Right ventricle myocardium inferior (tissue), 1 donor: ENCODE data around the gene ZNF282. TPM values are rescaled to one million over a fixed set of nuclear protein-coding genes. Genes with fewer than 3 reads are reported as not detected.
A peak's percentile ranks its signal among the peaks of the same experiment; 100 is the strongest.

Experiments used
- ATAC-seq: fragments of 200-7000 bp; cut with Tn5 transposase; one replicate; pipeline ENCODE4 v1.9.1; 2020; ENCODE audit warnings: mild to moderate bottlenecking, moderate library complexity
- DNase-seq: peaks from one replicate; pipeline ENCODE4 v3.0.0; 2021; ENCODE audit errors: missing footprints
- intact Hi-C: fragments of 100-400 bp; cut with DNase I; formaldehyde crosslinking; loops from one replicate; pipeline ENCODE4 v1.11.0; 2022
- long read RNA-seq: library from polyadenylated mRNA; unstranded; transcript quantifications from one replicate; pipeline ENCODE4 v2.0.0, GENCODE V29; 2021
- total RNA-seq: library from RNA; stranded (reverse); fragmentation: NEBNext Ultra II Directional; extraction: Animal tissue kit (Norgen Biotek cat#: 25700); gene quantifications from one replicate; pipeline ENCODE4 v1.2.1, GENCODE V29; 2021
- donor health status: DM: no; HTN: yes; CAD: no; lungs with severe emphysema.

Gene ZNF282
- total RNA-seq: 13.2 TPM
- long read RNA-seq, partial matches to known transcripts: 0 of 5 reads
- long read RNA-seq, other reads (novel, unspliced or antisense): 4 of 5 reads

DNA sequence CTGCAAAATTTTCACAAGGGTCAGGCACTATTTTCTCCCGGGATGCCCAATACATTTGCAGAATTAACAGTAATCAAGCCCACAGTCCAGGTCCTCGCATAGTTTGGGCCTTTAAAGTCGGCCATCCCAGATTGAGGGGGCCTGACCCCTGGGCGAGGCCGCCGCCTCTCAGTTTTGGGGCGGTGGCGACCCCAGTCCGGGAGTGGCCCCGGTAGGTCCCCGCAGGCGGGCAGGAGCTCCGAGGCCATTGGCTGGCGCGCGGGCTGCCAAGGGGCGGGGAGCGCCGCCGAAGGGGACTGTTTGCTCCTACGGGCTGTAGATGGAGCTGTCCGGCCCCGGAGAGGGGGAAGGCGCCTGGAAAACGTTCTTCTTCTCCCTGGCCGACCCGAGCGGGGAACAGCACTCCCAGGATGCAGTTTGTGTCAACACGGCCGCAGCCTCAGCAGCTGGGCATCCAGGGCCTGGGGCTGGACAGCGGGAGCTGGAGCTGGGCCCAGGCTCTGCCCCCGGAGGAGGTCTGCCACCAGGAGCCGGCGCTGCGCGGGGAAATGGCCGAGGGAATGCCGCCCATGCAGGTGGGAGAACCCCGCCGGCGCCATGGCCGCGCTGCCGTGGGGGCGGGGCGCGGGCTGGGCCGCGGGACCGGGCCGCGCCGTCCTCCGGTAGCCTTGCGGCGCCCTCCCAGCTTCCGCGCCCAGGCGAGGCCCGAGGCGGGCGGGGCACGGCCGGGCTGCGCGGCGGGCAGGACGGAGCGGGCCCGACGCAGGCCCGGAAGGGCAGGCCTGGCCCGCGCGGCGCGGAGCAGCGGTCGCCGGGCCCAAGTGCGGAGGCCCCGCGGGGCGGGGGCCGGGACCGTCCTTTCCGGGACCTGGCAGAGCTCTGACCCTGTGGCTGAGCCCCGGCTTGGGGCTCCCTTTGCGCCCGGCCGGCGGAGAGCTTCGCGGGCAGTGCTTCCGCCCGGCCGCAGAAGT lies at the start of gene ZNF282:
ZNF282 (plus strand) TSS at position 367 of the 971 bp plus-strand sequence; CDS start at position 411, 44 bp downstream.
- intact Hi-C loops: loop anchor here (5.0 kb wide), 2 partner anchors 42 to 48 kb away; partner anchors contain the start of genes ZNF212 and ZNF398
- DNase-seq: peak; percentile 94
- peak; percentile 98 for ATAC-seq

- DNase-seq (peak; percentile 89), ATAC-seq (peak; percentile 93)
- intact Hi-C loops: loop anchor here (1.0 to 5.0 kb wide), 2 partner anchors 21 to 50 kb away; partner anchors contain the start of genes ZNF282 and ZNF425
These were observed 48.1 kb upstream of the ZNF282 start, which contains the start of gene ZNF398 for GRCh38 chr7:149147072-149147751. TSS of gene ZNF398 (plus strand) at chr7:149147453. CDS start at chr7:149147743, 290 bp downstream.

GRCh38 chr7:149147752-149148653 lies 47.3 kb upstream of the ZNF282 start:
- DNase-seq (peak; percentile 82), ATAC-seq (peak; percentile 58)
- intact Hi-C loops: loop anchor here (1.0 to 5.0 kb wide), 2 partner anchors 22 to 49 kb away; partner anchors contain the start of genes ZNF282 and ZNF425

GRCh38 chr7:149150981-149151380 lies 44.4 kb upstream of the ZNF282 start:
- DNase-seq (no peak), ATAC-seq (no peak)
- intact Hi-C loops: no loop called here

GRCh38 chr7:149153346-149153745 lies 42.0 kb upstream of the ZNF282 start:
- ATAC-seq: no peak
- DNase-seq: no peak
- intact Hi-C loops: no loop called here

GRCh38 chr7:149154056-149154455 lies 41.3 kb upstream of the ZNF282 start:
- ATAC-seq (no peak), DNase-seq (no peak)
- intact Hi-C loops: no loop called here

DNA sequence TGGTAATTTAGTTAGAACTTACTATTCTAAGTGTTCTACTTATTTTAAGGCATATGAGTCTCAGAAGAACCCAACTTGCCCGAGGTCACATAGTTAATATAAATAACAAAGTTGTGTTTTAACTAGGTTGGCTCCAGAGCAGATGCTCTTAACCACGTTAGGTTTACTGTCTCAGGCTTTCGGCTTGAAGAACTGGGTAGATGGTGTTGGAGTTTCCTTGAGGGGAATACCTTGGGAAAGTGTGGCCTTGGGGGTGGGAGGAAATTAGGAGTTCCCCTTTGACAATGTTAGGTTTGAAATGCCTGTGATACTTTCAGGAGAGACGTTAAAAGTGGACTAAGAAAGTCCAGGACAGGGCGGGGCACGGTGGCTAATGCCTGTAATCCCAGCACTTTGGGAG lies 38.4 kb upstream of the ZNF282 start:
- no peak for ATAC-seq
- no peak for DNase-seq
- intact Hi-C loops: no loop called here

DNA sequence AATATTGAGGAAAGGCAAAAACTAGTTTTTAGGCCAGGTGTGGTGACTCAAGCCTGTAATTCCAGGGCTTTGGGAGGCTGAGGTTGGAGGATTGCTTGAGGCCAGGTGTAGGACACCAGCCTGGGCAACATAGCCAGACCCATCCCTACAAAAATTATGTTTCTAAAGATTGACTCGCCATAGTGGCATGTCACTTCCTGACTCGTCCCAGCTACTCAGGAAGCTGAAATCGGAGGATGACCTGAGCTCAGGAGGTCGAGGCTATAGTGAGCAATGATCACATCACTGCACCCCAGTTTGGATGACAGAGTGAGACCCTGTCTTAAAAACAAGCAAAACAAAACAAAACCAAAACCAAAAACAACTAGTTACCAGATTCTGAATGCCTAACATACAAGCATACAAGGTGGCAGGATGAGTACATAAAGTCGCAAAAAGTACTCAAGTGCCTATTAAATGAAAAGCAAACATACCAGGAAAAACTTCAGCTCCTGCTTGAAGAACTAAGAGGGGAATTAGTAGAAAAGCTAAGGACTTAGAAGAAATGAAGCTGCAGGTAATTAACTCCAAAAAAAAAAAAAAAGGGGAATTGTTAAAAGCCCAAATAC lies 34.0 kb upstream of the ZNF282 start:
- no peak for DNase-seq
- intact Hi-C loops: no loop called here
- no peak for ATAC-seq

GRCh38 chr7:149166142-149166541 lies 29.2 kb upstream of the ZNF282 start:
- DNase-seq (no peak), ATAC-seq (no peak)
- intact Hi-C loops: no loop called here

- intact Hi-C loops: no loop called here
- DNase-seq: no peak
- no peak for ATAC-seq
These were observed 28.6 kb upstream of the ZNF282 start for GRCh38 chr7:149166630-149167352.

GRCh38 chr7:149171892-149172533 lies 23.3 kb upstream of the ZNF282 start:
- no peak for ATAC-seq
- intact Hi-C loops: no loop called here
- DNase-seq: no peak

DNA sequence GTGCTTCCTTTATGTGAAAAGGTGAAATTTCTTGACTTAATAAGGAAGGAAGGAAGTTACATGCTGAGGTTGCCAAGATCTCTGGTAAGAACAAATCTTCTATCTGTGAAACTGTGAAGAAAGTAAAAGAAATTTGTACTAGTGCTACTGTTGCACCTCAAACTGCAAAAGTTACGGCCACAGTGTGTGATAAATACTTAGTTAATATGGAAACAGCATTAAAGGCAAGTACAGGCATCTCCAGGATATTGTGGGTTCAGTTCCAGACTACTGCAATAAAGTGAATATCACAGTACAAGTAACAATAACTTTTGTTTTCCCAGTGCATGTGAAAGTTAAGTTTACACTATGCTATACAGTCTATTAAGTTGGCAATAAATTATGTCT lies 22.8 kb upstream of the ZNF282 start:
- DNase-seq (no peak), ATAC-seq (no peak)
- intact Hi-C loops: no loop called here

GRCh38 chr7:149175150-149175549 lies 20.2 kb upstream of the ZNF282 start:
- intact Hi-C loops: no loop called here
- no peak for DNase-seq
- no peak for ATAC-seq

DNA sequence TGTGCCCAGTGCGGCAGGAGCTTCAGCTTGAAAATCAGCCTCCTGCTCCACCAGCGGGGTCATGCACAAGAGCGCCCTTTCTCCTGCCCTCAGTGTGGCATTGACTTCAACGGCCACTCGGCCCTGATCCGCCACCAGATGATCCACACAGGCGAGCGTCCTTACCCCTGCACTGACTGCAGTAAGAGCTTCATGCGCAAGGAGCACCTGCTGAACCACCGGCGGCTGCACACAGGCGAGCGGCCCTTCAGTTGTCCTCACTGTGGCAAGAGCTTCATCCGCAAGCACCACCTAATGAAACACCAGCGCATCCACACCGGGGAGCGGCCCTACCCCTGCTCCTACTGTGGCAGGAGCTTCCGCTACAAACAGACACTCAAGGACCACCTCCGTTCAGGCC lies 16.1 kb upstream of the ZNF282 start:
- intact Hi-C loops: no loop called here
- ATAC-seq: no peak

DNA sequence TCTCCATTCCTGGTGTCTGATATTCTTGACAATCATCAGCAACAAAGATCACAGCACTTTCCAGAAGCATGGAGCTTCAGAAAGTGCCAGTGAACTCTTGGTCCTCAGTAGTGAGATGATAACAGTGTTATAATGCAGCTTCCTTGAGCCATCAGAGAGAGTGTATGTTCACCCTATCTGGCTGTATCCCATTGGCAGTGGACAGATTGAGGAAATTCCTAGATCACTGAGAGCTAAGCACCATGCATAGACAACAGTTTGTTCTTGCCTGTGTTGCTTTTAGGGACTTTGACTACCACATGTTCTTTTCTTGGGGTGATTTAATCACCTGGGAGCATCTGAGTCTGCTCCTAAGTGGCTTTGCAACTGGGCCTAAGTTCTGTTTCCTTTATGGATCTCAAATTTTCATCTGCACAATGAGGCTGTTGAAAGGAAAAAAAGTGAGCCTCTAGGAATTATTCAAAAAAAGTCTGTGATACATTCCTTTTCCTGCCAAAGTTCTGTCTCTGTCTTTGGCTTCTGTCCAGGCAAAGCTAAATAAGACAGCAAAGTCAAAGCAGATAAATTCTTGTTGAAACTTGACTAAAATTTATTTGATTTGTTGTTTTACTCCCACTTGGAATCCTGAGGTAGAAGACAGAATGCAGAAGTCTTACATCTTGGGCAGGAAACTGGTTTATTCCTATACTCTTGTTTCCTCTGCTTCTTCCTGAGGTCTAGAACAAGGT lies 14.5 kb upstream of the ZNF282 start:
- no peak for DNase-seq
- ATAC-seq: no peak
- intact Hi-C loops: no loop called here

More for the DNA sequence above, 16.1 kb upstream of the ZNF282 start:
- no peak for DNase-seq

GRCh38 chr7:149181450-149181790 lies 13.9 kb upstream of the ZNF282 start:
- no peak for DNase-seq
- intact Hi-C loops: no loop called here
- no peak for ATAC-seq
